LNCAP (cell line): ENCODE data around the gene PSME3.

Experiments used
- CTCF ChIP-seq: fragments of 450-650 bp; IDR thresholded peaks from 2 replicates; pipeline ENCODE4 v1.5.1; 2017; ENCODE audit warnings: mild to moderate bottlenecking

PSME3 gene

DNA sequence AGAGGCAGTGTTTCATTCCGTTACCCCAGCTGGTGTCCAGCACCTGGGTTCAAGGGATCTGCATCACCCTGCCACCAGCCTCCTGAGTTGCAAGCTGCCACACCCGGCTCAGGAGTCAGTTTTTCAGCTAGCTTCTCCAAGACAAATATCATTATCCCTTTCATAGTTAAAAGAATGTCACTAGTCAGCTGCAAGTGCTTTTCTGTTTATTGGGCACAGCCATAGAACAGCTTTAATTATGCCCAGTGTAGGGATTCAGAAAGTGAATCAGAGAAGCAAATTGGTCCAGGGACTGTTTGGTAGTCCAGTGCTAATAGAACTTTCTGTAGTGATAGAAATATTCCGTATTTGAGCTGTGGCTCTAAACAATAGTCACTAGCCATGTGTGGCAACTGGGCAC lies 14.9 kb downstream of the PSME3 start:
- no peak for TF ChIP-seq CTCF

- no peak for TF ChIP-seq CTCF
These were observed 15.8 kb downstream of the PSME3 start for GRCh38 chr17:42849031-42849430.

DNA sequence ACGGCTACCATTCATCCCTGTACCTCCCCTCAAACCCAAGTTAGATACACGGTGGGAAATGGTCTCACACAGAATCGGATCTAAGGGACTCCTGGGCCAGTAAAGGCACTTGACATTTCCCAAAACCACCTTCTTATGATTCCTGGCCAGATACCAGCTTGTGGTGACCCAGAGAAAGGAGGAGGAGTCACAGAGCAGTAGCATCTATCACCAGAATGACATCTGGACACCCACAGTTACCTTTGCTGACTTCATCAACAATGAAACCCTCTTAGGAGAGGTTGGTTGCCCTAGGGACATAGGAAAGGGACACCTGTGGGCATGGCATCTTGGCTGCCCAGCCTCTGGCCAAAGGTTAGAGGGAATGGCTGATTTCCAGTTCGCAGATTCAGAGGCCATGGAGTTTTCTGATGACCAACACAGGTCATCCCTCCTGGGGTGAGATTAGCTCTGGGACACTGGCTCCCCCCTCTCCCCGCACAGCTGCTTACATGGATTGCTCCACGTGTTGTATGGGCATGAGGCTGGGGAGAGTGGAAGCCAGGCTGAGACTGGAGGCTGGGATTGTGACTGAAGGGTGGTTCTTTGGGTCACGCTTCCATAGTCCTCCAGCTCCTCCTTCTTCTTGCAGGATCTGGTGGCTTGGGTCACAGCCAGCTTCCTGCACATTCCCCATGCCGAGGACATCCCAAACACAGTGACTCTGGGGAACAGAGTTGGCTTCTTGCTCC lies 16.4 kb downstream of the PSME3 start:
- no peak for TF ChIP-seq CTCF

DNA sequence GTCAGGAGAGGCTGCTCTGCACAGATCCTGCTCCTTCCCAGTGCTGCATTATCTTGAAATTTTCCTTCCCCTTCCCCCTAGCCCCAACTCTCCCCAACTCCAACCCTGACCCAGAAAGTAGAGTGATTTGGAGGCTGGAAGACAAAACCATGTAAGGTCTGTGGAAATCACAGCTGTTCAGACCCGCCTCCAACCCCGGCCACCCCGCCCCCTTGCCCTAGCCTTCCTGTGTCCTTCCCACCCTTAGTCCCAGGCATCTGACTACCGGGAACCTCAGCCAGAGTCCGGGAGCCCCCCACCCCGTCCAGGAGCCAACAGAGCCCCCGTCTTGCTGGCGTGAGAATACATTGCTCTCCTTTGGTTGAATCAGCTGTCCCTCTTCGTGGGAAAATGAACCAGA lies 17.8 kb downstream of the PSME3 start, which contains the start of gene AOC3:
TSS of gene AOC3 (plus strand) at position 246 of the 400 bp plus-strand sequence. CDS start at position 391, 145 bp downstream.
- TF ChIP-seq CTCF: no peak

- no peak for TF ChIP-seq CTCF
These were observed 19.2 kb downstream of the PSME3 start for GRCh38 chr17:42852351-42852750.

GRCh38 chr17:42853004-42853403 lies 19.8 kb downstream of the PSME3 start:
- TF ChIP-seq CTCF: no peak

- no peak for TF ChIP-seq CTCF
These were observed 20.4 kb downstream of the PSME3 start for GRCh38 chr17:42853597-42853967.
